ENCODE data around the gene EPHB2. TPM values are rescaled to one million over a fixed set of nuclear protein-coding genes. Genes with fewer than 3 reads are reported as not detected.

EPHB2 gene
- total RNA-seq, 1 donor from 2014 or later, result 130 TPM

DNA sequence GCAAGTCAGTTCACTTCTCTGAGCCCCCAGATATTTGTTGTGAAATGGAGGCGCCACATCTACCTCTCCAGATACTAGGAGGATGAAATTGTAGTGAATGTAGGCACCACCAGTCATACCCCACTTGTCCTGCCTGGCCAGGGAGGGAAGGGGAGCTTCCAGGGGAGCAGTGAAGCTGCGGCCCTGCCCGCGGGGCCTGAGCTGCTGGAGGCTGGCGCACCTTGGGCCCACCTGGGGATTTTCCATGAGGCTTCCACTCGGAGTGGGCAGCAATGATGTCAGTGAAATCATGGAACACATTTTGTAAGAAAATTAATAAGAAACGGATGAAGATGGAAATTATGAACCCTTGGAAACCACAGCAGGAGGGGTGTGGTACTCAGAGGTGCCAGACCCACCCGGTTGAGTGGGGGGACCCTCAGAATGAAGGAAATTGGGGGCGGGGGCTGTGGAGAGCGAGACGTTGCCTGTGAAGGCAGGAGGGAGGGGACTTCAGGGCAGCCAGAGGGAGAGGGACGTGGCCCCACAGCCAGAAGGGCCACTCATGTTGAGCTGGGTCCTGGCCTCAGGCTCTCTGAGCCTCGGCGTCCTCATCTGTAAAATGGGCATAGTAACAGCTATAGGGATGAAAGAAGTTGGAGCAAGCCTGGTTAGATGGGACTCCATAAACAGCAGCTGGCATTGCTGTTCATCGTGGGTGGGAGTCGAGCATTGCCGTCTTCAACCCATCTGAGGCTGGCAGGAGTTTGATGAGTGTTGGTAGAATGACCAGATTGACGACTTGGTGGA, 101.6 kb downstream of the EPHB2 start:
- peaks cover 7% of the 10 kb centered on the region for H3K36me3 Mint-ChIP-seq
- no peaks in the 10 kb centered on the region for H3K9me3 Mint-ChIP-seq
- no peak overlapping the region for H3K27ac Mint-ChIP-seq
- TF ChIP-seq, protein P1, sequence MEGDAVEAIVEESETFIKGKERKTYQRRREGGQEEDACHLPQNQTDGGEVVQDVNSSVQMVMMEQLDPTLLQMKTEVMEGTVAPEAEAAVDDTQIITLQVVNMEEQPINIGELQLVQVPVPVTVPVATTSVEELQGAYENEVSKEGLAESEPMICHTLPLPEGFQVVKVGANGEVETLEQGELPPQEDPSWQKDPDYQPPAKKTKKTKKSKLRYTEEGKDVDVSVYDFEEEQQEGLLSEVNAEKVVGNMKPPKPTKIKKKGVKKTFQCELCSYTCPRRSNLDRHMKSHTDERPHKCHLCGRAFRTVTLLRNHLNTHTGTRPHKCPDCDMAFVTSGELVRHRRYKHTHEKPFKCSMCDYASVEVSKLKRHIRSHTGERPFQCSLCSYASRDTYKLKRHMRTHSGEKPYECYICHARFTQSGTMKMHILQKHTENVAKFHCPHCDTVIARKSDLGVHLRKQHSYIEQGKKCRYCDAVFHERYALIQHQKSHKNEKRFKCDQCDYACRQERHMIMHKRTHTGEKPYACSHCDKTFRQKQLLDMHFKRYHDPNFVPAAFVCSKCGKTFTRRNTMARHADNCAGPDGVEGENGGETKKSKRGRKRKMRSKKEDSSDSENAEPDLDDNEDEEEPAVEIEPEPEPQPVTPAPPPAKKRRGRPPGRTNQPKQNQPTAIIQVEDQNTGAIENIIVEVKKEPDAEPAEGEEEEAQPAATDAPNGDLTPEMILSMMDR (IDR thresholded peaks at IDR 0.05; ENCODE audit: unreplicated experiment), result no peak
- peaks cover 21% of the 10 kb centered on the region for H3K4me1 Mint-ChIP-seq
- no peaks in the 10 kb centered on the region for H3K27me3 Mint-ChIP-seq (ENCODE audit: low read depth)
- H3K4me3 Mint-ChIP-seq, result no peak overlapping the region
- DNase-seq (ENCODE audit: low spot score in 2 of 2, unreplicated experiment in 2 of 2), result no peak

DNA sequence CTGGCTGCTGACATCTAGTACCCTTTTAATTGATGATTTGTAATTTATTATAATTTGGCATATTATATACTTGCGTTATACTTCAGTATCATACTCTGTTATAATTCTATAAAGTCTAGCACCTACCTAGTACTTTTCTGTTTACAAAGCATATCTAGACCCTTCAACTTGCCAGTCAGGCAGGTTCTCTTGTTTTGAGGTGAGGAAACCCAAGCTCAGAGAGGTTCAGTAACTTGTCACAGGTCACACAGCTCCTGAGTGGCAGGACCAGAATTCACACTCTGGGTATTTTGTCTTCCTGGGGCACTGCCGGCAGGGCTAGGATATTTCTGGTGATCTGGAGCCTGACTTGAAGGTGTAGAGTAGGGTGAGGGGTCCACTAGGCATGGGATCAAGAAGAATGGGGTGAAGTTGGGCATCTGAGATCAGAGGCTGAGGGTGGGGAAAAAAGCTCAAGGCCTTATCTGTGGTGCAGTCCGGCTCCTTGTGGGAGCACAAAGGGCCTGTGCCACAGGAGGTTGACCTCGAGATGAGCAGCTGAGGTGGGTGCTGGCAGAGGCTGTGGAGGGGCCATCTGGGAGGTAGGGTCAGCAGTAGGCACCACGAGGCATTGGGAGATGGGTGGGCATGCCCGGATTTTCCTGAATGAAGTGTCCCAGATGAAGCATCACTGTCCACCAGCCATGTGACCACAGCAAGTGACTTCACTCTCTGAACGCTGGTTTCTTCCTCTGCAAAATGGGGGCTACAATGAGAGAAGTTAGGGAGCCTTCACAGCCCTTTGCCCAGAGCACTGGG, 102.6 kb downstream of the EPHB2 start:
- Mint-ChIP-seq H3K9me3 (no peaks in the 10 kb centered on the region), H3K36me3 (peaks cover 7% of the 10 kb centered on the region), H3K4me1 (peaks cover 21% of the 10 kb centered on the region), H3K27ac (no peak overlapping the region), H3K4me3 (no peak overlapping the region), H3K27me3 (ENCODE audit: low read depth) (no peaks in the 10 kb centered on the region)
- TF ChIP-seq, protein P1 (IDR thresholded peaks at IDR 0.05; ENCODE audit: unreplicated experiment), result no peak
- no peak for DNase-seq (ENCODE audit: low spot score in 2 of 2, unreplicated experiment in 2 of 2)

DNA sequence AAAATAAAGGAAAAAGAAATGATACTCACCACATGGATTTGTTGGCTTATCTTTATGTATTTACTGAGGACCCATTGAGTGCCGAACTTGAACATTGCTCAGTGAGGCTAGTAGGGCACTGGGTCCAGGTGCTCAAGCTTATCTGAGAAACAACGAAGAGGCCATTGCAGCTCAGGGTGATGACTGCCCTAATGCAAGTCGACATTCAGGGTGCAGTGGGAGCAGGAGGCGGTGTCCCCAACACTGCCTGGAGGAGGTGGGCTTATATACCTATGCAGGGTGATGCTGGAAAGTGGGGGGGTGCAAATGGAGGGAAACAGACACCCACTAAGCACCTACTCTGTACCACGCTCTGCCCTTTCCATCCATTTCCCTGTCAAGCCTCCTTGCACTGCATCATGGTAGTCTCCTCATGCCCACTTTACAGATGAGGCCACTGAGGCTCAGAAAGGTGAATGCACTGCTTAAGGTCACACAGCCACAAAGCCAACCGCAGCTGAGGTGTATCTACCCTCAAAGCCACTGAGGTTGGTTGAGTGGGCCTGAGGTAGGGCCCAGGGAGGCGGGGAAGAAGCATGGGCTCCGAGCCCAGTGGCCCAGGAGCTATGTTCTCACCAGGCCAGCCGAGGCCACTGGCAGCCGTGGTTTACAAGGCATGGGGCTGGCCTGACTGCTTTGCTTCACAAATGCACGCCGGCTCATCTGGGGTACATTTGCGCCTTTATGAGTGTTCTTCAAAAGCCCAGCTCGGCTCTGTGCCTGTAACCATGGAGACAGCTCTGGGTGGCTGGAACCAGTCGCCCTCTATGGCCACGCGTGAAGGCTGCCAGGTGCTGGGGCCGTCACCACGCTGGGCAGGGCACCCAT, 103.8 kb downstream of the EPHB2 start:
- Mint-ChIP-seq H3K36me3 (peaks cover 7% of the 10 kb centered on the region), H3K9me3 (no peaks in the 10 kb centered on the region), H3K27ac (no peak overlapping the region), H3K4me3 (no peak overlapping the region), H3K4me1 (peaks cover 21% of the 10 kb centered on the region), H3K27me3 (ENCODE audit: low read depth) (no peaks in the 10 kb centered on the region)
- no peak for DNase-seq (ENCODE audit: low spot score in 2 of 2, unreplicated experiment in 2 of 2)
- TF ChIP-seq, protein P1 (IDR thresholded peaks at IDR 0.05; ENCODE audit: unreplicated experiment), result no peak

DNA sequence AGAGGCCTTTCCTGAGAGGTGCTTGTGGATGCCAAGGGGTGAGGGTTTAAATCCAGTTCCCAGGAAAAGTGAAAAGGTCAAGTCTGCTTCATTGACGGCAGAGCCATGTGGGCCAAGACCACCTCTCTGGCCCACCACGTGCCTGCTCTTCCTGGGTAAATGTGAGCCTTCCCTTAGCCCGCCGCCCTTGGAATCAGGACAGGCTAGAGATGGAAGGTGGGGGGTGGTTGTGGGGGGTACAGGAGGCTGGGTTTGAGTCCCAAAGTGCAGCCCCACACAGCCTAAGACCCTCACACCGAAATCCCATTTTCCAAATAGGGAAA, 104.4 kb downstream of the EPHB2 start:
- TF ChIP-seq, protein P1 (IDR thresholded peaks at IDR 0.05; ENCODE audit: unreplicated experiment), result no peak
- no peak overlapping the region for H3K4me3 Mint-ChIP-seq
- no peak for DNase-seq (ENCODE audit: low spot score in 2 of 2, unreplicated experiment in 2 of 2)
- no peaks in the 10 kb centered on the region for H3K9me3 Mint-ChIP-seq
- no peak overlapping the region for H3K27ac Mint-ChIP-seq
- peaks cover 22% of the 10 kb centered on the region for H3K4me1 Mint-ChIP-seq
- peaks cover 3% of the 10 kb centered on the region for H3K36me3 Mint-ChIP-seq
- H3K27me3 Mint-ChIP-seq (ENCODE audit: low read depth), result no peaks in the 10 kb centered on the region

DNA sequence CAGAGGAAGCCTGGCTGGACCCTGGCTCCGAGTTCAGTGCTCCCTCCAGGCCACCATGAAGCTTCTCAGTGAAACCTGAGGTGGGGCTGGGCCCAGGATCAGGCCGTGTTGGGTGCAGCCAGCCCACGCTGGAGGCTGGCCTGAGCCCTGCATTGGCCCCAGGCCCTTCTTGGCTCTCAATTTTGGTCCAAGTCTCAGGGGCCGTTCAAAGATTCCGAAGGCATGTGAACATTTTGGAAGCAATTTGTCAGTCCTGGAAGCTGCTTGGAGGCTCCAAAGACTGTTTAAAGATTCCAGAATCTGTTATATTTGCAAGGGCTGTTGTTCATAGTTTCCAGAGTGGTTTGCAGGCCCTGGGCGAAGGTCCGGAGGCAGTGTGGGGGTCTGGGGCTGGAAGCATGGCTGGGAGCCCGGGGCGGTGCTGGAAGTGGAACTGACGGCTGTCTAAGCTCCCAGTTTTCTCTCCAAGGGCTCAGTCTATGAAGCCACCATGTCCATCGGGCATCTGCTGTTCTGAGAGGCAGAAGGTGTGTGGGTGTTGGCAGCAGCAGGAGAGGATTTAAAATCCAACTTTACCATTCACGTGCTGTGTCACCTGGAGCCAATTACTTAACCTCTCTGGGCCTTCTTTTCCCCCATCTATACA, 104.9 kb downstream of the EPHB2 start:
- Mint-ChIP-seq H3K9me3 (no peaks in the 10 kb centered on the region), H3K27ac (peak overlapping the region; percentile 21), H3K4me1 (peaks cover 22% of the 10 kb centered on the region), H3K36me3 (peaks cover 3% of the 10 kb centered on the region), H3K4me3 (no peak overlapping the region), H3K27me3 (ENCODE audit: low read depth) (no peaks in the 10 kb centered on the region)
- TF ChIP-seq, protein P1 (IDR thresholded peaks at IDR 0.05; ENCODE audit: unreplicated experiment), result no peak
- no peak for DNase-seq (ENCODE audit: low spot score in 2 of 2, unreplicated experiment in 2 of 2)
